GM18907 (cell line): ENCODE results near the gene WNK4.

Source experiments
- ATAC-seq: cut with Tn5 transposase; IDR thresholded peaks from one replicate; pipeline ENCODE4 v1.9.1; 2021; ENCODE audit warnings: mild to moderate bottlenecking, moderate library complexity; ENCODE audit not compliant: unreplicated experiment

WNK4 gene

GRCh38 chr17:42832934-42833766 is 52.7 kb downstream of the WNK4 start, which contains the start of gene PSME3:
Gene PSME3 (plus strand): TSS chr17:42833397. CDS start chr17:42833632, 235 bp downstream.
- peak; percentile 87 for ATAC-seq

GRCh38 chr17:42833767-42834422 is 53.5 kb downstream of the WNK4 start:
- ATAC-seq: peak; percentile 2

DNA sequence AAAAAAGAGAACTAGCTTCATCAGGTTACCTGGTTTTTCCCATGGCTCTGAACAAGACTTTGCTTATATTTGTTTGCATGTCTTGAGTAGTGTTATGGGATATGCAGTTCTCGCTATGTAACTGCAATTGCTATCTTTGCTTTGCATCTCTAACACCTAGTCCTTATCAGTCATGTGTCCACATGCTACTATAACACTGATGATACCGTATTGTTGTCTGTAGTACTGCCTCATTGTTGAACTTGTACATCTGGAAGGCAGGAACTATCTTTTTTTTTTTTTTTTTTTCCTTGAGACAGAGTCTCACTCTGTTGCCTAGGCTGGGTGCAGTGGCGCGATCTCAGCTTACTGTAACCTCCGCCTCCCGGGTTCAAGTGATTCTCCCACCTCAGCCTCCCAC is 55.3 kb downstream of the WNK4 start:
- ATAC-seq: no peak

GRCh38 chr17:42841975-42842685 is 61.7 kb downstream of the WNK4 start:
- no peak for ATAC-seq

DNA sequence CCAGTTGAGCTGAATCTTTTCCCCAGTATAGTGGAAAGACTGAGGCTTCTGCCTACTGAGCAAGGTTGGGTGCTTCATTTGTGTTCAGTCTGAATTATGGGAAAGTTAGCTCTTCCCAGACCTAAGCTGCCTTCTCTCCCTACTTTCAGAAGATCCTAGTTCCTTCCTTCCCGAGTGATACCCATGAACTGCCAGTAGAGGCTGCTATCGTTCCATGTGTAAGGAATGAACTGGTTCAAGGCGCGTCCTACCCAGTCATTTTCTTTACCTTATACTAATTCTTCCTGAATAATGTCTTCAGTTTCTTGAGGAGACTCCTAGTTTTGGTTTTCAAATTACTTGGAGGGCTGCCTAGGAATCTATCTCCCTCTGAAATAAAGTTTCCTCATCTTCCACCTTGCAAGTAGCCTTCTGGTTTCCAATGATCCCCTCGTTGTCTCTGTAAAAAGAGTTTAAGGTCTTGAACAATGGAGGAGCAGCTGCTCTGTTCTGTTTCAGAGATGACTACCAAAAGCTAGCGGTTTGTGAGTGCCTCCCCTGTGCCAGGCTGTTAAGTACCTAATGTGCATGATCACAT is 63.0 kb downstream of the WNK4 start:
- ATAC-seq: no peak

GRCh38 chr17:42844271-42844670 is 63.9 kb downstream of the WNK4 start, which contains the start of gene AOC2:
Gene AOC2 (plus strand): TSS chr17:42844580. CDS start chr17:42844627, 47 bp downstream.
- no peak for ATAC-seq

- ATAC-seq: no peak
Measured at GRCh38 chr17:42844761-42845555, 64.5 kb downstream of the WNK4 start.

DNA sequence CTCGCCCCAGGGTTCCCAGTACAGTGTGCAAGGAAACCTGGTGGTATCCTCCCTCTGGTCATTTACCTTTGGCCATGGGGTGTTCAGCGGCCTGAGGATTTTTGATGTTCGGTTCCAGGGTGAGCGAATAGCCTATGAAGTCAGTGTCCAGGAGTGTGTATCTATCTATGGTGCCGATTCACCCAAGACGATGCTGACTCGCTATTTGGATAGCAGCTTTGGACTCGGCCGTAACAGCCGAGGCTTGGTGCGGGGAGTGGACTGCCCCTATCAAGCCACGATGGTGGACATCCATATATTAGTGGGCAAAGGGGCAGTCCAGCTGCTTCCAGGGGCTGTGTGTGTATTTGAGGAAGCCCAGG is 65.1 kb downstream of the WNK4 start:
- no peak for ATAC-seq

- ATAC-seq: no peak
Measured at GRCh38 chr17:42845918-42846593, 65.6 kb downstream of the WNK4 start.
